ENCODE measurements around the gene XIST.

GRCh38 chrX:73847100-73847499 is 5.4 kb downstream of the XIST start:
- TF ChIP-seq CTCF (IDR thresholded peaks at IDR 0.05) (no peak), POLR2A (IDR thresholded peaks at IDR 0.05) (no peak)
